Coronary artery (tissue), 2 donors: Measurements from ENCODE around the gene WDFY4.
A peak's percentile ranks its signal among the peaks of the same experiment; 100 is the strongest.

Experiments
- DNase-seq: peaks from one replicate; pipeline ENCODE4 v3.0.0-alpha.2; 2017; ENCODE audit warnings: low spot score
- H3K27ac ChIP-seq, 2 donors: fragments of 200-600 bp; sonication (generic); one replicate each; pipeline ENCODE4 v1.5.1; 2016 to 2019
- H3K4me3 ChIP-seq: fragments of 200-600 bp; sonication (generic); 2 replicates; pipeline ENCODE4 v1.5.1; 2016; ENCODE audit warnings: mild to moderate bottlenecking, moderate library complexity
- CTCF ChIP-seq: fragments of 200-600 bp; sonication (generic); IDR thresholded peaks from one replicate; pipeline ENCODE4 v1.5.1; 2019; ENCODE audit warnings: antibody characterized with exemption

The WDFY4 gene

GRCh38 chr10:48656914-48657305, 27.8 kb upstream of the WDFY4 start:
- peak overlapping the region; percentile 68 for H3K4me3 ChIP-seq
- no peak for TF ChIP-seq CTCF
- DNase-seq: no peak

GRCh38 chr10:48657416-48657815, 27.3 kb upstream of the WDFY4 start:
- no peak for TF ChIP-seq CTCF
- Histone ChIP-seq H3K27ac (no peak overlapping the region), H3K4me3 (no peak overlapping the region)
- no peak for DNase-seq

More at GRCh38 chr10:48656914-48657305, 27.8 kb upstream of the WDFY4 start:
- no peak overlapping the region for H3K27ac ChIP-seq

- Histone ChIP-seq H3K4me3 (no peak overlapping the region), H3K27ac (no peak overlapping the region)
- peak; percentile 80 for TF ChIP-seq CTCF
- DNase-seq: no peak
These were observed 26.3 kb upstream of the WDFY4 start for GRCh38 chr10:48658243-48658974.

GRCh38 chr10:48658975-48659269, 25.8 kb upstream of the WDFY4 start:
- TF ChIP-seq CTCF: no peak
- no peak overlapping the region for H3K4me3 ChIP-seq
- no peak overlapping the region for H3K27ac ChIP-seq
- no peak for DNase-seq

- no peak for TF ChIP-seq CTCF
- Histone ChIP-seq H3K27ac (no peak overlapping the region), H3K4me3 (no peak overlapping the region)
- no peak for DNase-seq
These were observed 24.9 kb upstream of the WDFY4 start for GRCh38 chr10:48659790-48660189.

- TF ChIP-seq CTCF: no peak
- Histone ChIP-seq H3K4me3 (no peak overlapping the region), H3K27ac (no peak overlapping the region)
- no peak for DNase-seq
These were observed 23.2 kb upstream of the WDFY4 start for GRCh38 chr10:48661441-48661840.

- no peak for DNase-seq
- no peak overlapping the region for H3K4me3 ChIP-seq
- no peak for TF ChIP-seq CTCF
- H3K27ac ChIP-seq: no peak overlapping the region
These were observed 16.6 kb upstream of the WDFY4 start for GRCh38 chr10:48667960-48668590.
